Neural progenitor cell (in vitro differentiated cells): ENCODE results near the gene RASGRP1. TPM values are rescaled to one million over a fixed set of nuclear protein-coding genes. Genes with fewer than 3 reads are reported as not detected.

Experiments used
- DNase-seq: peaks from one replicate; pipeline ENCODE4 v3.0.0-alpha.2; 2016; ENCODE audit warnings: low spot score
- H2AFZ ChIP-seq: fragments of 200-600 bp; sonication (generic); replicated peaks from 2 replicates; pipeline ENCODE4 v1.6.1; 2016; ENCODE audit warnings: antibody characterized with exemption
- H3F3A ChIP-seq: fragments of 200-600 bp; sonication (generic); 2 replicates; pipeline ENCODE4 v1.6.1; 2016; ENCODE audit warnings: antibody characterized with exemption, low read depth
- H3K27ac ChIP-seq: fragments of 200-600 bp; sonication (generic); 2 replicates; pipeline ENCODE4 v1.5.1; 2016; ENCODE audit warnings: mild to moderate bottlenecking
- H3K27me3 ChIP-seq: fragments of 200-600 bp; sonication (generic); 2 replicates; pipeline ENCODE4 v1.6.1; 2016; ENCODE audit warnings: mild to moderate bottlenecking, moderate library complexity
- H3K36me3 ChIP-seq: fragments of 200-600 bp; sonication (generic); 2 replicates; pipeline ENCODE4 v1.5.1; 2016
- H3K4me1 ChIP-seq: fragments of 200-600 bp; sonication (generic); 2 replicates; pipeline ENCODE4 v1.6.1; 2016; ENCODE audit warnings: mixed run types
- H3K4me2 ChIP-seq: fragments of 200-600 bp; sonication (generic); 2 replicates; pipeline ENCODE4 v1.6.1; 2016
- H3K4me3 ChIP-seq: fragments of 200-600 bp; sonication (generic); 2 replicates; pipeline ENCODE4 v1.5.1; 2016
- H3K79me2 ChIP-seq: fragments of 200-600 bp; sonication (generic); 2 replicates; pipeline ENCODE4 v1.6.1; 2016; ENCODE audit warnings: low read depth
- H3K9ac ChIP-seq: fragments of 200-600 bp; sonication (generic); 2 replicates; pipeline ENCODE4 v1.6.1; 2016
- H3K9me3 ChIP-seq: fragments of 200-600 bp; sonication (generic); 2 replicates; pipeline ENCODE4 v1.5.1; 2016; ENCODE audit warnings: low read depth
- H4K20me1 ChIP-seq: fragments of 200-600 bp; sonication (generic); 2 replicates; pipeline ENCODE4 v1.6.1; 2016; ENCODE audit warnings: low read depth
- H3K27ac Mint-ChIP-seq: 3 replicates; pipeline ENCODE4 v1.8.0; 2021; ENCODE audit warnings: mixed read lengths
- H3K27me3 Mint-ChIP-seq: 2 replicates; pipeline ENCODE4 v1.8.0; 2022; ENCODE audit warnings: low read depth, mild to moderate bottlenecking, inconsistent platforms, moderate library complexity, mixed read lengths; ENCODE audit not compliant: insufficient read depth
- H3K36me3 Mint-ChIP-seq: 3 replicates; pipeline ENCODE4 v1.8.0; 2021; ENCODE audit warnings: mixed read lengths
- H3K4me1 Mint-ChIP-seq: 3 replicates; pipeline ENCODE4 v1.8.0; 2021; ENCODE audit warnings: mixed read lengths
- H3K4me3 Mint-ChIP-seq: 3 replicates; pipeline ENCODE4 v1.8.0; 2021; ENCODE audit warnings: mild to moderate bottlenecking, moderate library complexity, mixed read lengths
- H3K9me3 Mint-ChIP-seq: 3 replicates; pipeline ENCODE4 v1.8.0; 2020; ENCODE audit warnings: mixed read lengths
- CTCF ChIP-seq: fragments of 200-600 bp; sonication (generic); IDR thresholded peaks from 2 replicates; pipeline ENCODE4 v1.5.1; 2017; ENCODE audit warnings: antibody characterized with exemption, mild to moderate bottlenecking
- EZH2 ChIP-seq: fragments of 200-600 bp; sonication (generic); IDR thresholded peaks from 2 replicates; pipeline ENCODE4 v1.6.1; 2017; ENCODE audit warnings: antibody characterized with exemption, mild to moderate bottlenecking, moderate library complexity
- EZH2phosphoT487 ChIP-seq: fragments of 200-600 bp; sonication (generic); IDR thresholded peaks from 2 replicates; pipeline ENCODE4 v1.6.1; 2017; ENCODE audit warnings: antibody characterized with exemption
- total RNA-seq: library from RNA; depleted of rRNA; stranded (reverse); fragments of >200 nt; gene quantifications from 2 replicates; pipeline ENCODE4 v1.2.3, GENCODE V29; 2015; ENCODE audit warnings: low replicate concordance

RASGRP1 gene
- total RNA-seq, 1 donor from 2014 or later: 2.5 TPM

GRCh38 chr15:38487378-38487777 lies 77.2 kb downstream of the RASGRP1 start:
- Histone ChIP-seq H3K27me3 (no peaks in the 10 kb centered on the region), H3F3A (no peaks in the 10 kb centered on the region), H3K9me3 (no peaks in the 10 kb centered on the region), H3K4me1 (no peaks in the 10 kb centered on the region), H2AFZ (no peak overlapping the region), H3K4me2 (no peak overlapping the region), H3K79me2 (no peaks in the 10 kb centered on the region), H3K27ac (no peak overlapping the region), H4K20me1 (no peaks in the 10 kb centered on the region), H3K4me3 (no peak overlapping the region), H3K36me3 (no peaks in the 10 kb centered on the region), H3K9ac (no peak overlapping the region)
- Mint-ChIP-seq H3K4me3 (no peak overlapping the region), H3K4me1 (no peaks in the 10 kb centered on the region), H3K27me3 (no peaks in the 10 kb centered on the region), H3K9me3 (no peaks in the 10 kb centered on the region), H3K36me3 (peaks cover 1% of the 10 kb centered on the region), H3K27ac (no peak overlapping the region)
- DNase-seq: no peak
- TF ChIP-seq EZH2 (no peak), CTCF (no peak), EZH2phosphoT487 (no peak)

- Histone ChIP-seq H3K4me3 (no peak overlapping the region), H4K20me1 (no peaks in the 10 kb centered on the region), H3K4me1 (no peaks in the 10 kb centered on the region), H3K9me3 (no peaks in the 10 kb centered on the region), H3K79me2 (no peaks in the 10 kb centered on the region), H3K4me2 (no peak overlapping the region), H3K9ac (no peak overlapping the region), H3K36me3 (no peaks in the 10 kb centered on the region), H3F3A (no peaks in the 10 kb centered on the region), H3K27me3 (no peaks in the 10 kb centered on the region), H3K27ac (no peak overlapping the region), H2AFZ (no peak overlapping the region)
- no peaks in the 10 kb centered on the region for H3K9me3 Mint-ChIP-seq
- no peak for TF ChIP-seq EZH2phosphoT487
- TF ChIP-seq CTCF: no peak
- TF ChIP-seq EZH2: no peak
- DNase-seq: no peak
- H3K27ac Mint-ChIP-seq: no peak overlapping the region
- H3K36me3 Mint-ChIP-seq: peaks cover 5% of the 10 kb centered on the region
- H3K4me3 Mint-ChIP-seq: no peak overlapping the region
- H3K4me1 Mint-ChIP-seq: no peaks in the 10 kb centered on the region
- no peaks in the 10 kb centered on the region for H3K27me3 Mint-ChIP-seq
Measured at GRCh38 chr15:38486936-38487335, 77.7 kb downstream of the RASGRP1 start.

GRCh38 chr15:38482572-38482971 lies 82.0 kb downstream of the RASGRP1 start:
- H3K27me3 Mint-ChIP-seq: no peaks in the 10 kb centered on the region
- TF ChIP-seq CTCF (no peak), EZH2 (no peak), EZH2phosphoT487 (no peak)

More at GRCh38 chr15:38482572-38482971, 82.0 kb downstream of the RASGRP1 start:
- no peaks in the 10 kb centered on the region for H3K9me3 ChIP-seq
- peaks cover 10% of the 10 kb centered on the region for H3K36me3 Mint-ChIP-seq
- no peak overlapping the region for H3K9ac ChIP-seq
- H3K36me3 ChIP-seq: peaks cover 6% of the 10 kb centered on the region
- H3K4me3 Mint-ChIP-seq: no peak overlapping the region
- no peaks in the 10 kb centered on the region for H3F3A ChIP-seq
- H2AFZ ChIP-seq: no peak overlapping the region
- H3K27me3 ChIP-seq: no peaks in the 10 kb centered on the region
- H3K4me3 ChIP-seq: no peak overlapping the region
- H3K27ac ChIP-seq: no peak overlapping the region
- H4K20me1 ChIP-seq: no peaks in the 10 kb centered on the region
- no peaks in the 10 kb centered on the region for H3K79me2 ChIP-seq
- no peak overlapping the region for H3K4me2 ChIP-seq
- no peaks in the 10 kb centered on the region for H3K9me3 Mint-ChIP-seq
- no peak overlapping the region for H3K27ac Mint-ChIP-seq
- H3K4me1 ChIP-seq: no peaks in the 10 kb centered on the region
- no peaks in the 10 kb centered on the region for H3K4me1 Mint-ChIP-seq
- no peak for DNase-seq
